Keratinocyte (primary cell): Measurements from ENCODE around the gene PTCRA.
"Not testable (repeated sequence)": the region's sequence is repeated elsewhere in the genome, so short reads cannot be mapped to it uniquely, and the experiment has no call there.

ENCODE experiments used
- CTCF ChIP-seq, 3 experiments: IDR thresholded peaks in 1 of 3; conservative IDR thresholded peaks in 1 of 3; optimal IDR thresholded peaks in 1 of 3; 2 replicates in 2 of 3; 3 replicates in 1 of 3; pipeline versions ENCODE3 to v1.5.1; 2011; ENCODE audit warnings: low read length in 3 of 3, mild to moderate bottlenecking in 3 of 3, moderate library complexity in 2 of 3, control low read depth in 1 of 3, inconsistent platforms in 1 of 3; ENCODE audit not compliant: insufficient read depth in 2 of 3; ENCODE audit errors: extremely low read depth in 1 of 3
- EZH2 ChIP-seq: IDR thresholded peaks from one replicate; pipeline ENCODE4 v1.6.1; 2012; ENCODE audit warnings: inconsistent platforms, mild to moderate bottlenecking, low read length, moderate library complexity

GRCh38 chr6:42888201-42888600 lies 27.7 kb upstream of the PTCRA start:
- TF ChIP-seq CTCF (optimal IDR thresholded peaks at IDR 0.05 in 1 of 3, IDR thresholded peaks at IDR 0.05 in 1 of 3, conservative IDR thresholded peaks at IDR 0.05 in 1 of 3; ENCODE audit: extremely low read depth in 1 of 3, insufficient read depth in 2 of 3, low read length in 3 of 3); EZH2: not testable (repeated sequence)
